T-helper 17 cell (primary cell): ENCODE results near the gene DMRT1. TPM values are rescaled to one million over a fixed set of nuclear protein-coding genes. Genes with fewer than 3 reads are reported as not detected.

Source experiments
- ATAC-seq: fragments of 150-1000 bp; cut with Tn5 transposase; 2 replicates; pipeline ENCODE4 v1.10.0; 2021; ENCODE audit warnings: mild to moderate bottlenecking, moderate library complexity
- DNase-seq, 3 donors: peaks; one replicate each; pipeline versions ENCODE4 v3.0.0 to v3.0.0-alpha.2; 2020 to 2021
- H3K9me3 ChIP-seq: one replicate; pipeline ENCODE4 v1.7.0; 2013; ENCODE audit warnings: low read length, mild to moderate bottlenecking; ENCODE audit not compliant: control insufficient read depth, poor library complexity, severe bottlenecking
- H3K27ac Mint-ChIP-seq: one replicate; pipeline ENCODE4 v1.8.0; 2022; ENCODE audit warnings: mild to moderate bottlenecking, moderate library complexity, mixed read lengths
- H3K27me3 Mint-ChIP-seq: one replicate; pipeline ENCODE4 v1.8.0; 2022; ENCODE audit warnings: mixed read lengths
- H3K36me3 Mint-ChIP-seq: one replicate; pipeline ENCODE4 v1.8.0; 2022; ENCODE audit warnings: low read depth, mixed read lengths
- H3K4me1 Mint-ChIP-seq: one replicate; pipeline ENCODE4 v1.8.0; 2022; ENCODE audit warnings: mild to moderate bottlenecking, mixed read lengths
- H3K4me3 Mint-ChIP-seq: one replicate; pipeline ENCODE4 v1.8.0; 2022; ENCODE audit warnings: mild to moderate bottlenecking, moderate library complexity, mixed read lengths
- total RNA-seq, 4 donors: library from RNA in 2 of 4; stranded (reverse) in 2 of 4; gene quantifications; one replicate each; pipeline ENCODE4 v1.2.3 and lab custom pipeline; 2022 to 2026

The DMRT1 gene
- total RNA-seq, 2 donors from 2014 or later, result not detected

GRCh38 chr9:948497-948896 lies 107.0 kb downstream of the DMRT1 start:
- no peaks in the 10 kb centered on the region for H3K9me3 ChIP-seq
- H3K27me3 Mint-ChIP-seq, result peaks cover 58% of the 10 kb centered on the region
- H3K4me1 Mint-ChIP-seq, result no peaks in the 10 kb centered on the region
- no peak overlapping the region for H3K27ac Mint-ChIP-seq
- DNase-seq (no peak), ATAC-seq (no peak)
- H3K4me3 Mint-ChIP-seq, result no peak overlapping the region
- H3K36me3 Mint-ChIP-seq, result no peaks in the 10 kb centered on the region

DNA sequence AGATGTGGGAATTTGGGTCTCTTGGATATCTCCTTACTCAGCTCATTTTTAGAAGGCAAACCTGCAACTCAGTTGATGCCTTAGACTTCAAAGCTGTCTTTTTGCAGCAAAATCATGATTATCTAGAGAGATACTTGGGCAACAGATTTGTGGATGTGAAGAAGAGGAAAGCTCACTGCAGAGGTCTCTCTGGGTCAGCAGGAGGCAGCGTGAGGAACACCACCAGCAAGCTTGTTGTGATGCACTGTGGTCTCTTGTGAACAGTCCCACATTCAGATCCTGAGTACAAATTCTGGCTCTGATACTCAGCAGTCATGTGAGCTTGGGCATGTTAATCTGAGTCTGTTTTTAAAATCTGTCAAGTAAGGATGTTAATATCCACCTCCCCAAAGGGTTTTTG lies 108.6 kb downstream of the DMRT1 start:
- H3K36me3 Mint-ChIP-seq, result no peaks in the 10 kb centered on the region
- no peak overlapping the region for H3K27ac Mint-ChIP-seq
- H3K4me3 Mint-ChIP-seq, result no peak overlapping the region
- no peak for DNase-seq
- H3K9me3 ChIP-seq, result no peaks in the 10 kb centered on the region
- peaks cover 49% of the 10 kb centered on the region for H3K27me3 Mint-ChIP-seq
- no peaks in the 10 kb centered on the region for H3K4me1 Mint-ChIP-seq
- no peak for ATAC-seq

GRCh38 chr9:952546-952945 lies 111.0 kb downstream of the DMRT1 start:
- Mint-ChIP-seq H3K4me1 (no peaks in the 10 kb centered on the region), H3K27me3 (peaks cover 37% of the 10 kb centered on the region), H3K36me3 (no peaks in the 10 kb centered on the region), H3K4me3 (no peak overlapping the region), H3K27ac (no peak overlapping the region)
- ATAC-seq (no peak), DNase-seq (no peak)
- H3K9me3 ChIP-seq, result no peaks in the 10 kb centered on the region

- Mint-ChIP-seq H3K4me1 (no peaks in the 10 kb centered on the region), H3K4me3 (no peak overlapping the region)
These were observed 117.6 kb downstream of the DMRT1 start for GRCh38 chr9:959105-959504.

GRCh38 chr9:959914-960313 lies 118.4 kb downstream of the DMRT1 start:
- H3K9me3 ChIP-seq, result no peaks in the 10 kb centered on the region
- Mint-ChIP-seq H3K27ac (no peak overlapping the region), H3K4me1 (no peaks in the 10 kb centered on the region), H3K36me3 (peaks cover 3% of the 10 kb centered on the region), H3K4me3 (no peak overlapping the region), H3K27me3 (peaks cover 49% of the 10 kb centered on the region)
- ATAC-seq, result no peak
- no peak for DNase-seq

More at GRCh38 chr9:959105-959504, 117.6 kb downstream of the DMRT1 start:
- H3K36me3 Mint-ChIP-seq, result peaks cover 3% of the 10 kb centered on the region
- no peak for DNase-seq
- H3K9me3 ChIP-seq, result no peaks in the 10 kb centered on the region
- no peak for ATAC-seq
- H3K27ac Mint-ChIP-seq, result no peak overlapping the region
- peaks cover 41% of the 10 kb centered on the region for H3K27me3 Mint-ChIP-seq

- H3K4me1 Mint-ChIP-seq, result no peaks in the 10 kb centered on the region
- H3K27ac Mint-ChIP-seq, result no peak overlapping the region
- no peaks in the 10 kb centered on the region for H3K9me3 ChIP-seq
- H3K36me3 Mint-ChIP-seq, result peaks cover 3% of the 10 kb centered on the region
- DNase-seq (no peak), ATAC-seq (no peak)
- H3K4me3 Mint-ChIP-seq, result no peak overlapping the region
- H3K27me3 Mint-ChIP-seq, result peaks cover 67% of the 10 kb centered on the region
These were observed 120.5 kb downstream of the DMRT1 start for GRCh38 chr9:962023-962422.

GRCh38 chr9:965497-965896 lies 124.0 kb downstream of the DMRT1 start:
- Mint-ChIP-seq H3K4me3 (no peak overlapping the region), H3K4me1 (peaks cover 7% of the 10 kb centered on the region), H3K36me3 (peaks cover 3% of the 10 kb centered on the region), H3K27ac (no peak overlapping the region), H3K27me3 (peaks cover 92% of the 10 kb centered on the region)
- DNase-seq (no peak), ATAC-seq (no peak)
- H3K9me3 ChIP-seq, result peaks cover 2% of the 10 kb centered on the region

DNA sequence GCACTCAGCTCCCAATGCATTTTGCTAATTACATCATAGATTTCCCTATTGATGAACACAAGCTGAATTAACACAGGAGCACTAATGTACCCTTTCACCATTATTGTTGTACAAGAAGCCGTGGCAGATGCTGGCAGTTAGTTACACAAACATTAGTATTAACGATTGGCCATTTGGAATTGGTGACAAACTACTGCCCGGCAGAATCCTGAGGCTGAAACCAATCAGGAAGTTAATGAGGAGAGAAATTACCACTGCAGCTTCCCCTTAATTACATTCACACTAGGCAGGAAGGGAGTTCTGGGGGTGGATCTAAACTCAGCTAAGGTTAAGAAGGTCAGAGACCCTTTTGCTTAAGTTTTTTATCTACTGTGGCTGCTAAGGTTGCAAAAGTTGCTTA lies 125.4 kb downstream of the DMRT1 start:
- no peak overlapping the region for H3K4me3 Mint-ChIP-seq
- peaks cover 86% of the 10 kb centered on the region for H3K27me3 Mint-ChIP-seq
- H3K9me3 ChIP-seq, result peaks cover 2% of the 10 kb centered on the region
- peaks cover 3% of the 10 kb centered on the region for H3K36me3 Mint-ChIP-seq
- ATAC-seq (no peak), DNase-seq (no peak)
- H3K4me1 Mint-ChIP-seq, result peaks cover 7% of the 10 kb centered on the region
- H3K27ac Mint-ChIP-seq, result no peak overlapping the region

DNA sequence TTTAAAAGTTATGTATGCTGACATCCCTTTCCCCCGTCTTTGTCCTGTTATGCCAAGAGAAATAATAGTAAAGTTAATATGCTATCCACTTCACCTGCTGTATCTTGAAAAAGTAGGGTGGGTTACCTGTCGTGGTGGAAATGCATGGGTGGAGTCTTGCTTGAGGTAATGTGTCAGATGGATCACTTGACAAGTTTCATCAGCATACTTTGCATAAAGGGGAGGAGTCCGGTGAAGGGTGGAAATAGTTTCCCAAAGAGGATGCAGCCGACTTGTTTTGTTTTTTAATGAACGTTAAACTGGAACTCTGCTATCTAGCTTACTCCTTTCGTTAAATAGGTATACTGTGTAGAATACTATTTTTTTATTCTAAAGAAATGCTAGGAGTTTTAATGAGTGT lies 125.9 kb downstream of the DMRT1 start:
- no peak overlapping the region for H3K4me3 Mint-ChIP-seq
- peaks cover 7% of the 10 kb centered on the region for H3K4me1 Mint-ChIP-seq
- DNase-seq (no peak), ATAC-seq (no peak)
- H3K27me3 Mint-ChIP-seq, result peaks cover 80% of the 10 kb centered on the region
- H3K36me3 Mint-ChIP-seq, result no peaks in the 10 kb centered on the region
- peaks cover 2% of the 10 kb centered on the region for H3K9me3 ChIP-seq
- H3K27ac Mint-ChIP-seq, result no peak overlapping the region

- peaks cover 2% of the 10 kb centered on the region for H3K9me3 ChIP-seq
- Mint-ChIP-seq H3K27ac (no peak overlapping the region), H3K27me3 (peaks cover 76% of the 10 kb centered on the region), H3K4me1 (peaks cover 7% of the 10 kb centered on the region), H3K4me3 (no peak overlapping the region), H3K36me3 (no peaks in the 10 kb centered on the region)
- ATAC-seq (no peak), DNase-seq (no peak)
These were observed 126.6 kb downstream of the DMRT1 start for GRCh38 chr9:967903-968641.

- Mint-ChIP-seq H3K36me3 (no peaks in the 10 kb centered on the region), H3K4me1 (peaks cover 11% of the 10 kb centered on the region), H3K4me3 (no peak overlapping the region), H3K27me3 (peaks cover 79% of the 10 kb centered on the region), H3K27ac (no peak overlapping the region)
- ATAC-seq, result no peak
- no peak for DNase-seq
- H3K9me3 ChIP-seq, result peaks cover 2% of the 10 kb centered on the region
These were observed 128.0 kb downstream of the DMRT1 start for GRCh38 chr9:969310-970150.

DNA sequence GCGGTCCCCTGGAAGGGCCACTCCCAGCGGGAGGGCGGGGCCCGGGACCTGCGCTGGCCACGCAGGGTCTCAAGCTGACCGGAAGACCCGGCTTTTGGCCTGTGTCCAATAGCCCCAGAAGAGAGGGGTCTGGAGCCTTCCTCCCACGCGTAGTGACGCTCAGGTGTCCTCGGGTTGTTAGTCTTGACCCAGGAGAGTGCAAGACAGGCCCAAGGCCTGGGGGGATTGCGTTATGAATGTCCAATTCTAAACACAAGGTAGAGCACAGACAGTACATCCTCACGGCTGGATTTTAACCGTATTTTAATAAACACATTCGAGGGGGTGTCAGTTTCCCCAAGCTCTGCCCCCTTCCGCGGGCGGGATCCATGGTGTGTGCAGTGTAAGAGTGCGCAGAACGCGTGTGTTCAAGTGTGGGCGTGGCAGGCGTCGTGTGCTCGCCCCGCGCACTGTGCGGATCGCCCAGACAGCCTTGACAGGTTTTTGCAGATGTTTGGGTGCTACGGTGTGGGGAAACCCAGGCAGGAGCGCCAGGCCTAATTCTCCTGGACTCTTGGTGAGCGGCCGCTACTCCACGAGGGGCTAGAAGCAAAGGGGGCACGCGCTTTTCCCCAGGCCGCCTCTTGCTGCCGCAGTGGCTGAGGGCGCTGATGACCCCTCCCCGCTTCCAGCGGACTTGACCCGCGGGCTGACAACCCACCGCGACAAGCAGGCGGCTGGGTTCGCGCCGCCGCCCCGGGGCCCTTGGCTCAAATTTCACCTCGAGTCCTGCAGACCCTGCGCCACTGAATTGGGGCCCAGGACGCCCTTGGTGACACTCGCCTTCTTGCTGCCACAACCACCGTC lies 128.9 kb downstream of the DMRT1 start:
- no peak for ATAC-seq
- Mint-ChIP-seq H3K4me1 (peaks cover 11% of the 10 kb centered on the region), H3K4me3 (no peak overlapping the region), H3K27me3 (peaks cover 79% of the 10 kb centered on the region), H3K27ac (no peak overlapping the region), H3K36me3 (no peaks in the 10 kb centered on the region)
- peaks cover 2% of the 10 kb centered on the region for H3K9me3 ChIP-seq
- DNase-seq, result no peak

DNA sequence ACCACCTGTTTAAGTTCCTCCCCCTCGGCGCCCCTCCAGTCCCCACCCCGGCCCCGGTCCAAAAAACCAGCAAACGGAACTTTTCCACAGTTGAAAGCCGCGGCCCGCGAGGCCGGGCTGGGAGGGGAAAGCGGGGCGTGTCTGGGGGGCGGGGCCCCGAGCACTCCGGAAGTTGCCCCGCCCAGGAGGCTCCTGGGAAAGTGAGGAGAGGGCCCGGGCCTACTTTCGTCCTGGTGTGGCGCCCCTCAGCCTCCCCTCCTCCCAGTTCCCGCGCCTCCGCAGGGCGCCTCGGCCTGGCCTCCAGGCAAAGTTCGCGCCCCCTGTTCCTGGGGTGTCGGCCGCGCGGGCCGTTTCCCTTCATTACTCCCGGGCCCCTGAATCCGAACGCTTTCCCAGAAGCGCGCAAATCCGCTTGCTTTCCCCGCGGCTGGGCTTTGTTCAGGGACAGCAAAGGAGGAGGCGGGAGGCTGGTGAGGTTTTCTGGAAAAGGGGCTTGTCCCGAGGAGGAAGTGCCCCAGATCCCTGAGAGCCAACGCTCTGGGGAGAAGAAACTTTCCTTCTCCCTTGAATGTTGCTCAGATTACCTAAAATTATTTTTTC lies 130.5 kb downstream of the DMRT1 start:
- Mint-ChIP-seq H3K36me3 (no peaks in the 10 kb centered on the region), H3K4me3 (peak overlapping the region; percentile 43), H3K27me3 (peaks cover 73% of the 10 kb centered on the region), H3K27ac (no peak overlapping the region), H3K4me1 (peaks cover 11% of the 10 kb centered on the region)
- ATAC-seq, result no peak
- no peak for DNase-seq
- peaks cover 2% of the 10 kb centered on the region for H3K9me3 ChIP-seq
